Lung (tissue), 12 donors: ENCODE results near the gene KDM7A. TPM values are rescaled to one million over a fixed set of nuclear protein-coding genes. Genes with fewer than 3 reads are reported as not detected.

Source experiments
- ATAC-seq: fragments of 200-7000 bp; cut with Tn5 transposase; one replicate; pipeline ENCODE4 v1.9.1; 2020; ENCODE audit warnings: moderate number of reproducible peaks; ENCODE audit not compliant: insufficient read depth, low FRiP score
- DNase-seq, 3 donors: peaks; one replicate each; pipeline ENCODE4 v3.0.0-alpha.2; 2013 to 2017
- H3K27ac ChIP-seq, 2 donors: one replicate each; pipeline ENCODE4 v1.5.1; 2013; ENCODE audit warnings: mild to moderate bottlenecking in 2 of 2, moderate library complexity in 2 of 2, control low read depth in 1 of 2, inconsistent platforms in 1 of 2, low read depth in 1 of 2, low read length in 1 of 2
- H3K27me3 ChIP-seq, 3 donors: one replicate each; pipeline ENCODE4 v1.5.1; 2013; ENCODE audit warnings: low read length in 2 of 3; ENCODE audit not compliant: control insufficient read depth in 3 of 3, insufficient read depth in 3 of 3
- H3K36me3 ChIP-seq, 4 donors: one replicate each; pipeline ENCODE4 v1.5.1; 2013; ENCODE audit warnings: low read length in 4 of 4, mild to moderate bottlenecking in 1 of 4, moderate library complexity in 1 of 4; ENCODE audit not compliant: control insufficient read depth in 4 of 4, insufficient read depth in 4 of 4
- H3K4me1 ChIP-seq, 5 donors: one replicate each; pipeline ENCODE4 v1.5.1; 2013; ENCODE audit warnings: low read length in 5 of 5, mild to moderate bottlenecking in 2 of 5, moderate library complexity in 1 of 5; ENCODE audit not compliant: control insufficient read depth in 5 of 5, insufficient read depth in 5 of 5
- H3K4me3 ChIP-seq: one replicate; pipeline ENCODE4 v1.5.1; 2013; ENCODE audit warnings: mild to moderate bottlenecking, control low read depth, moderate library complexity
- H3K9ac ChIP-seq, 2 donors: one replicate each; pipeline ENCODE4 v1.5.1; 2013; ENCODE audit warnings: low read length in 2 of 2, control low read depth in 1 of 2; ENCODE audit not compliant: insufficient read depth in 1 of 2
- H3K9me3 ChIP-seq, 4 donors: one replicate each; pipeline ENCODE4 v1.5.1; 2013; ENCODE audit warnings: low read length in 3 of 4, mild to moderate bottlenecking in 1 of 4, moderate library complexity in 1 of 4; ENCODE audit not compliant: control insufficient read depth in 4 of 4, insufficient read depth in 3 of 4
- CTCF ChIP-seq: IDR thresholded peaks from 2 replicates; pipeline ENCODE4 v1.5.1; 2012; ENCODE audit warnings: mild to moderate bottlenecking; ENCODE audit errors: control extremely low read depth, extremely low read depth
- WGBS, 2 donors: extraction: QIAGEN DNeasy Blood & Tissue Kit; methylation state at CpG; one replicate each; pipeline ENCODE4 v1.1.7; 2013; 5-methylcytosine and 5-hydroxymethylcytosine counted together
- polyA plus RNA-seq, 2 donors: library from polyadenylated mRNA; stranded (reverse); fragments of 200-250 nt; gene quantifications; one replicate each; pipeline ENCODE4 v1.2.1, GENCODE V29; 2013
- total RNA-seq, 2 donors: library from RNA; depleted of rRNA in 1 of 2; stranded (reverse); fragments of >200 nt in 1 of 2; gene quantifications; one replicate each; pipeline ENCODE4 v1.2.1, GENCODE V29; 2014 to 2021
- donor health status: control.
- donor health status: control.
- donor health status: Bipolar disorder and iron deficiency.
- donor health status: healthy.
- donor health status: DM: yes; HTN: yes; CAD: no.

KDM7A gene
- total and polyA plus RNA-seq, 4 donors: 3.1 to 30.7 (median 11.6) TPM

GRCh38 chr7:140084142-140084655 lies 92.6 kb downstream of the KDM7A start:
- peaks cover 0 to 4% (median 0%) of the 10 kb centered on the region in 4 donors for H3K36me3 ChIP-seq
- WGBS, 2 donors: 47 to 73% methylated on average over 4 of the region's 4 CpGs
- H3K4me3 ChIP-seq: no peak overlapping the region
- no peak for ATAC-seq
- no peak for DNase-seq
- H3K9ac ChIP-seq: no peak overlapping the region
- no peak for TF ChIP-seq CTCF
- no peak overlapping the region for H3K27ac ChIP-seq
- peaks cover 0 to 3% (median 0%) of the 10 kb centered on the region in 5 donors for H3K4me1 ChIP-seq
- H3K9me3 ChIP-seq: no peaks in the 10 kb centered on the region
- H3K27me3 ChIP-seq: no peaks in the 10 kb centered on the region

GRCh38 chr7:140082770-140083169 lies 94.0 kb downstream of the KDM7A start:
- WGBS, 2 donors: 68 to 78% methylated on average over 7 of the region's 7 CpGs
- Histone ChIP-seq H3K36me3 (peaks cover 0 to 4% (median 0%) of the 10 kb centered on the region in 4 donors), H3K4me1 (peaks cover 0 to 4% (median 0%) of the 10 kb centered on the region in 5 donors), H3K27ac (no peak overlapping the region), H3K4me3 (no peak overlapping the region), H3K9me3 (no peaks in the 10 kb centered on the region), H3K27me3 (no peaks in the 10 kb centered on the region), H3K9ac (no peak overlapping the region)
- no peak for DNase-seq
- no peak for TF ChIP-seq CTCF
- no peak for ATAC-seq

DNA sequence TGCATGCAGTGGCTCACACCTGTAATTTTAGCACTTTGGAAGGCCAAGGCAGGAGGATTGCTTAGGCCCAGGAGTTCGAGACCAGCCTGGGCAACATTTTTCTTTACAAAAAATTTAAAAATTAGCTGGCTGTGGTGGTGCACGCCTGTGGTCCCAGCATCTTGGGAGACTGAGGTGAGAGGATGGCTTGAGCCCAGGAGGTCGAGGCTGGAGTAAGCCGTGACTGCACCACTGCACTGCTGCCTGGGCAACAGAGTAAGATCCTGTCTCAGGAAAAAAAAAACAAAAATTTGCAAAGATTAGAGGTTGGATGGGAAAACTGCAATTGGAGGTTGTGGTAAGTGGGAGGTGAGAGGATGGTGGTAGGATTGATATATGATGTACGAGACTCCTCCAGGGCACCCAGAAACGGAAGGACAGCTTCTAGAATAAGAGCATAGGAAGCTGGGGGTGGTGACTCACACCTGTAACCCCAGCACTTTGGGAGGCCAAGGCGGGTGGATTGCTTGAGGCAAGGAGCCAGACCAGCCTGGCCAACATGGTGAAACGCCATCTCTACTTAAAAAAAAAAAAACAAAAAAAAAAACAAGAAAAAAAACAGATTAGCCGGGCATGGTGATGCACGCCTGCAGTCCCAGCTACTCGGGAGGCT lies 94.9 kb downstream of the KDM7A start:
- no peak for ATAC-seq
- no peak overlapping the region for H3K9ac ChIP-seq
- WGBS, 2 donors: 94 to 95% methylated on average over 11 of the region's 11 CpGs
- no peak for TF ChIP-seq CTCF
- peaks cover 0 to 4% (median 0%) of the 10 kb centered on the region in 4 donors for H3K36me3 ChIP-seq
- peaks cover 0 to 4% (median 0%) of the 10 kb centered on the region in 5 donors for H3K4me1 ChIP-seq
- no peaks in the 10 kb centered on the region for H3K9me3 ChIP-seq
- no peak for DNase-seq
- no peak overlapping the region for H3K27ac ChIP-seq
- H3K27me3 ChIP-seq: no peaks in the 10 kb centered on the region
- H3K4me3 ChIP-seq: no peak overlapping the region

- no peak for ATAC-seq
- no peak overlapping the region for H3K4me3 ChIP-seq
- no peak overlapping the region for H3K27ac ChIP-seq
- 76 to 84% methylated on average over 7 of the region's 7 CpGs for WGBS, 2 donors
- no peak for TF ChIP-seq CTCF
- H3K9me3 ChIP-seq: no peaks in the 10 kb centered on the region
- H3K27me3 ChIP-seq: no peaks in the 10 kb centered on the region
- DNase-seq: no peak
- no peaks in the 10 kb centered on the region for H3K36me3 ChIP-seq
- H3K4me1 ChIP-seq: peaks cover 0 to 4% (median 0%) of the 10 kb centered on the region in 5 donors
- no peak overlapping the region for H3K9ac ChIP-seq
These were observed 95.9 kb downstream of the KDM7A start for GRCh38 chr7:140080919-140081318.
